CD8-positive, alpha-beta memory T cell (primary cell): ENCODE data around the gene MRPL44. TPM values are rescaled to one million over a fixed set of nuclear protein-coding genes. Genes with fewer than 3 reads are reported as not detected.
A peak's percentile ranks its signal among the peaks of the same experiment; 100 is the strongest.

ENCODE experiments used
- CTCF ChIA-PET: fragments of 350-600 bp; sonication (Branson Sonifier 250); formaldehyde crosslinking; loops from one replicate; lab custom pipeline; 2021; ENCODE audit warnings: antibody characterized with exemption; lab: Charles Lee
- POLR2A ChIA-PET: fragments of 350-600 bp; sonication (Branson Sonifier 250); formaldehyde crosslinking; loops from one replicate; lab custom pipeline; 2021; ENCODE audit warnings: antibody characterized with exemption; lab: Charles Lee
- DNase-seq, 5 donors: peaks; one replicate each; pipeline versions ENCODE4 v3.0.0 to v3.0.0-alpha.2; 2020 to 2022; ENCODE audit warnings: mixed read lengths in 1 of 5
- H3K27ac ChIP-seq: one replicate; pipeline ENCODE4 v1.7.0; 2013; ENCODE audit warnings: low read depth, mild to moderate bottlenecking, low read length, moderate library complexity
- H3K27me3 ChIP-seq: 2 replicates; pipeline ENCODE4 v1.7.0; 2013; ENCODE audit warnings: low read length, mild to moderate bottlenecking; ENCODE audit not compliant: insufficient read depth, poor library complexity, severe bottlenecking
- H3K36me3 ChIP-seq: 2 replicates; pipeline ENCODE4 v1.7.0; 2013; ENCODE audit warnings: mild to moderate bottlenecking, low read length, moderate library complexity; ENCODE audit not compliant: insufficient read depth
- H3K4me1 ChIP-seq: 2 replicates; pipeline ENCODE4 v1.7.0; 2013; ENCODE audit warnings: mild to moderate bottlenecking, low read length, moderate library complexity; ENCODE audit not compliant: insufficient read depth
- H3K4me3 ChIP-seq: 2 replicates; pipeline ENCODE4 v1.7.0; 2013; ENCODE audit warnings: mild to moderate bottlenecking, low read length
- H3K9me3 ChIP-seq: 2 replicates; pipeline ENCODE4 v1.7.0; 2013; ENCODE audit warnings: mild to moderate bottlenecking, low read length
- H3K27ac Mint-ChIP-seq, 8 donors: one replicate each; pipeline ENCODE4 v1.8.0; 2020 to 2021; ENCODE audit warnings: mixed read lengths in 8 of 8, mild to moderate bottlenecking in 6 of 8, inconsistent platforms in 3 of 8, moderate library complexity in 3 of 8
- H3K27me3 Mint-ChIP-seq, 2 donors: one replicate each; pipeline ENCODE4 v1.8.0; 2020 to 2021; ENCODE audit warnings: mixed read lengths in 2 of 2, mild to moderate bottlenecking in 1 of 2, moderate library complexity in 1 of 2
- H3K36me3 Mint-ChIP-seq, 3 donors: one replicate each; pipeline ENCODE4 v1.8.0; 2020 to 2021; ENCODE audit warnings: mixed read lengths in 3 of 3, inconsistent platforms in 1 of 3, mild to moderate bottlenecking in 1 of 3
- H3K4me1 Mint-ChIP-seq, 3 donors: one replicate each; pipeline ENCODE4 v1.8.0; 2020 to 2021; ENCODE audit warnings: mixed read lengths in 3 of 3, inconsistent platforms in 1 of 3, mild to moderate bottlenecking in 1 of 3
- H3K4me3 Mint-ChIP-seq, 7 donors: one replicate each; pipeline ENCODE4 v1.8.0; 2020 to 2021; ENCODE audit warnings: mixed read lengths in 7 of 7, mild to moderate bottlenecking in 6 of 7, moderate library complexity in 4 of 7, inconsistent platforms in 2 of 7
- H3K9me3 Mint-ChIP-seq, 5 donors: one replicate each; pipeline ENCODE4 v1.8.0; 2020 to 2022; ENCODE audit warnings: mixed read lengths in 5 of 5, mild to moderate bottlenecking in 3 of 5, moderate library complexity in 2 of 5, inconsistent platforms in 1 of 5
- polyA plus RNA-seq: library from polyadenylated mRNA; unstranded; fragments of 300-500 nt; fragmentation: Illumina TruSeq; gene quantifications from one replicate; pipeline ENCODE4 v1.2.3, GENCODE V29; 2021
- total RNA-seq, 2 experiments: library from RNA; stranded (reverse); gene quantifications; one replicate each; pipeline ENCODE4 v1.2.3, GENCODE V29; 2021

Gene MRPL44
- total and polyA plus RNA-seq, 3 experiments from 2014 or later = 26.7 to 42.6 (median 42.6) TPM

DNA sequence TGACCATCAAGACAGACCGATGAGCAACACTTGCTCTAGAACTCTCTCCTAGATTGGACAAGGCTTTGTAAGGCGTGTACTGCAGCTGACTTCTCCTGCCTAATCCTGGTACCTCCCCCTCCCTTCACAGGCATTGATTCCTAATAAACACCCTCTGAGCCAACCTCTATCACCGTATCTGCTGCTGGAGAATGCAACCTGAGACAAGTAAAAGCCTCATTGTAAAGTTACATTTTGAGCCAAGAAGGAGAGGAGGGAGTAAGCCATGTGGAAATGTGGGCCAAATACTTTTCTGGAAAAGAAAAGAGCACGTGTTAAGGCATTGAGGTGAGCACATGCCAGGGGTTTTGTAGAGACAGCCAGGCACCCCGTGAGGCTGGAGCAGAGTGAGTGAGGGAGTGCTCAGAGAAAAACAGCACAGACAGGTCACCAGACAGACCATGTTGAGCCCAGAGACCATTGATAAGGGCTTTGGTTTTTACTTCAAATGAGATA is 9.5 kb upstream of the MRPL44 start:
- Mint-ChIP-seq H3K36me3 (peaks cover 0 to 15% (median 3%) of the 10 kb centered on the region in 3 donors), H3K9me3 (no peaks in the 10 kb centered on the region), H3K27me3 (no peaks in the 10 kb centered on the region), H3K27ac (peak overlapping the region in 3 of 8 donors; percentile 34 to 70 (median 53)), H3K4me1 (peaks cover 32 to 61% (median 52%) of the 10 kb centered on the region in 3 donors), H3K4me3 (peak overlapping the region in 2 of 7 donors; percentile 14 to 16)
- Histone ChIP-seq H3K4me3 (no peak overlapping the region), H3K4me1 (peaks cover 30% of the 10 kb centered on the region), H3K9me3 (no peaks in the 10 kb centered on the region), H3K27me3 (no peaks in the 10 kb centered on the region), H3K27ac (no peak overlapping the region), H3K36me3 (no peaks in the 10 kb centered on the region)
- DNase-seq = no peak
- ChIA-PET CTCF (interaction anchor here (1.2 kb wide), 1 partner anchor 187 kb away, joined by 4 read pairs; no protein-coding TSS in a partner anchor), POLR2A (no interaction called here)

DNA sequence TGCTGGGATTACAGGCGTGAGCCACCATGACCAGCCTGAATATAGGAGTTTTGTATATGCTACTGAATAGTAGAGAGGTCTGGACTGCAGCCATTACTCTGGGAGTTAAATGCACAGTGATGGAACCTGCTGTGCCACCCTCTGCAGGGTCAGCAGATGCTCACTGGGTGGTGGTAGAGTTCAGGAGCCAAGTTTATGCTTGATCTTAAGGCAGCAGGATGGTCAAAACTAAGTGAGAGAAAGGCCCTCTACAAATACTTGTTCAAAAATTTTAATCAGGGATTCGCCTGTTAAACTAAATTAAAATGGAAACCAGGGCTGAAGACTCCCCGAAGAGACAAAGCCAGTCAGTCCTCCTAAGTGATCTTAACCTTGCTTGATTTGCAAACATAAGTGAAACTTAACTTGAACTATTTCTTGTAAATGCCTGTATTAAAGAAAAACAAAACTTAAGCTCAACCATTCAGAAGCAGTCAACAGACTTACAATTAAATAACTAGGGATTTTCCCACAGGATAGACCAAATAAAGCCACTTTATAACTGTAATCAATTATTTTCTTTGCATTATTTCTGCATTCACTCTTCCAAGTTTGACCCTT is 7.9 kb upstream of the MRPL44 start:
- Mint-ChIP-seq H3K9me3 (no peaks in the 10 kb centered on the region), H3K36me3 (peaks cover 0 to 7% (median 3%) of the 10 kb centered on the region in 3 donors), H3K4me1 (peaks cover 21 to 46% (median 37%) of the 10 kb centered on the region in 3 donors), H3K4me3 (peak overlapping the region in 2 of 7 donors; percentile 42 to 75), H3K27ac (peak overlapping the region in 2 of 8 donors; percentile 29 to 33), H3K27me3 (no peaks in the 10 kb centered on the region)
- peaks cover 19% of the 10 kb centered on the region for H3K4me1 ChIP-seq
- H3K27me3 ChIP-seq = no peaks in the 10 kb centered on the region
- H3K27ac ChIP-seq = no peak overlapping the region
- H3K9me3 ChIP-seq = no peaks in the 10 kb centered on the region
- no peak for DNase-seq
- no peaks in the 10 kb centered on the region for H3K36me3 ChIP-seq
- ChIA-PET CTCF (interaction anchor here (1.5 kb wide), 1 partner anchor 21 kb away, joined by 7 read pairs; no protein-coding TSS in a partner anchor), POLR2A (no interaction called here)
- no peak overlapping the region for H3K4me3 ChIP-seq

DNA sequence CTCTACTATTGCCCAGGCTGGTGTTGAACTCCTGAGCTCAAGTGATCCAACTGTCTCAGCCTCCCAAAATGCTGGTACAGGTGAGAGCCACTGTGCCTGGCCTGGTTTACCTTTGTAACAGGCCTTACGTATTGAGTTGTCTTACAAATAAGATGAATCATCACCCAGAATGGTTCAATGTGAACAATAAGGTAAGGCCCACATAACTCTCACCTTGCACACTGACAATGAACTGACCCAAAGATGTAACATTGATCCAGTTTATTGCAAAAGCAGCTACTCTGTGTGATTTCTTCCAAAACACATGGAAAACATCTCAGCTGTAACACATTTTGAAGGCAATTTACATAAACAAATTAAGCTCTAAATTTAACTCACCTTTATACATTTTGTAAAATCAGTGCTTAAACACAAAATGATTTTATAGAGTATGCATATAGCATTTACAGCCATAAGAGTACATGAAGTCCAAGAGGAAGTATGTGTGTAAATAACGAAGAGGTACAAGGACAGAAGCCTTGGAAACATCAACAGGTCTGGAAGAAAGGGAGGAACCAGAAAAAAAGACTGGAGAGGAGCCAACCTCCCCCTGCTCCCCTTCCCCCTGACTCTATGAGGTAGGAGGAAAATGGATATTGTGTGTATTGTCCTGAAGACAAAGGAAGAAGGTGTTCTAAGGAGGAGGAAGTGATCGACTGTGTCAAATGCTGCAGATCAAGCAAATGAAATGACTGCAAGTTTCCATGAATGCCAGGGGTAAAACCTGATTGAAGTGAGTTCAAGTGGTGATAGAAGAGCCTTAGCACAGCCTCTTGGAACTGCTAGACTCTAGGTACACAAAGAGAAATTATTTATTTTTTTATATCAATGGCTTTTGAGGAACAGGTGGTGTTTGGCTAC is 6.6 kb upstream of the MRPL44 start:
- no peaks in the 10 kb centered on the region for H3K9me3 ChIP-seq
- peak overlapping the region in 1 of 7 donors; percentile 20 for H3K4me3 Mint-ChIP-seq
- H3K4me3 ChIP-seq = no peak overlapping the region
- H3K9me3 Mint-ChIP-seq = no peaks in the 10 kb centered on the region
- H3K27ac ChIP-seq = no peak overlapping the region
- peaks cover 14% of the 10 kb centered on the region for H3K4me1 ChIP-seq
- peak overlapping the region in 3 of 8 donors; percentile 2 to 84 (median 20) for H3K27ac Mint-ChIP-seq
- no peaks in the 10 kb centered on the region for H3K36me3 ChIP-seq
- CTCF ChIA-PET = interaction anchor here (0.6 to 1.5 kb wide), 3 partner anchors 20 to 190 kb away, joined by 3 to 7 read pairs (median 3); no protein-coding TSS in a partner anchor
- peaks cover 18 to 38% (median 27%) of the 10 kb centered on the region in 3 donors for H3K4me1 Mint-ChIP-seq
- peaks cover 0 to 3% (median 0%) of the 10 kb centered on the region in 3 donors for H3K36me3 Mint-ChIP-seq
- DNase-seq = no peak
- H3K27me3 ChIP-seq = no peaks in the 10 kb centered on the region
- POLR2A ChIA-PET = interaction anchor here (0.7 kb wide), 1 partner anchor 271 kb away, joined by 5 read pairs; no protein-coding TSS in a partner anchor
- H3K27me3 Mint-ChIP-seq = no peaks in the 10 kb centered on the region

DNA sequence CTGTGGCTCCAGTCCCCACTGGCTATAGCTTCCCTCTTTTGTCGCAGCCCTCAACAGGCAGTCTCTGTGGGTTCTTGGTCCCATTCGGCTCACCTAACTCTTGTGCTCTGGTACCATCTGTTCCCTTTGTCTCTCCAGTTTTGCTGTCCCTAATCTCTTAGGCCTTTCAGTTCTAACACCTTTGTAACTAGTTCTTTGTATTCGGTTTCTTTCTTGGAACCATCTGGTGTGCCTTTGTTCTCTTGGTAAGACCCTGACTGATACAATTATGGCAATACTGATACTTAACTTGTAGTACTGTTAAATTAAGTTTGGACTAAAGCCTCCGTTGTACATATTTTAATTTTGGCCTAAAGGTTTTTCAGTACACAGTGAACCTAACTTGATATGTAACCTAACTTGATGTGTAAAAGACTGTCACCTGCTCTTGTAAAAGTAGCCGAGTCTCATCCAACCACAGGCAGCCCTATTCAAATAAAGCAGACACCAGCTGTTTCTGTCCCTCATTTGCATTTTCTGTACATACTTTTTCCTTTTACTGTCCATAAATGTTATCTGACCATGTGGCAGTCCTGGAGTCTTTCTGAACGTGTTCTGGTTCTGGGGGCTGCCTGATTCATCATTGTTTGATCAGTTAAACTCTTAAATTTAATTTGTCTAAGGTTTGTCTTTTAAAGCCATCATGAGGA is 4.8 kb upstream of the MRPL44 start:
- H3K27ac Mint-ChIP-seq = no peak overlapping the region
- peaks cover 15 to 36% (median 24%) of the 10 kb centered on the region in 3 donors for H3K4me1 Mint-ChIP-seq
- POLR2A ChIA-PET = no interaction called here
- Histone ChIP-seq H3K27ac (no peak overlapping the region), H3K27me3 (no peaks in the 10 kb centered on the region), H3K36me3 (no peaks in the 10 kb centered on the region), H3K9me3 (no peaks in the 10 kb centered on the region), H3K4me3 (no peak overlapping the region), H3K4me1 (peaks cover 14% of the 10 kb centered on the region)
- no peak for DNase-seq
- H3K36me3 Mint-ChIP-seq = peaks cover 0 to 3% (median 3%) of the 10 kb centered on the region in 3 donors
- H3K9me3 Mint-ChIP-seq = no peaks in the 10 kb centered on the region
- CTCF ChIA-PET = no interaction called here
- H3K27me3 Mint-ChIP-seq = peaks cover 0 to 6% of the 10 kb centered on the region in 2 donors
- H3K4me3 Mint-ChIP-seq = no peak overlapping the region

DNA sequence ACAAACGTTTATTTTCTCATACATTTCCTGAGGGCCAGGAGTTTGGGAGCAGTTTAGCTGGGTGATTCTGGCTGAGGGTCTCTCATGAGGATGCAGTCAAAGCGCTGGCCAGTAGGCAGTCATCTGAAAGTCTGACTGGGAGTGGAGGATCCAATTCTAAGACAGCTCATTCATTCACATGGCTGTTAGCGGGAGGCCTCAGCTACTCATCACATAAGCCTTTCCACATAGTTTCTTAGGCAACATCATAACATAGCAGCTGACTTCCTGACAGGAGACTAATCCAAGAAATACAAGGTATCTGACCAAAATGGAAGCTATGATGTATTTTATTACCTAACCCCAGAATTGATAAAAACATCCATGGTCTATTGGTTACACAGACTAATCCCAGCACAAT is 2.9 kb upstream of the MRPL44 start:
- no peak overlapping the region for H3K27ac Mint-ChIP-seq
- peaks cover 27 to 44% (median 39%) of the 10 kb centered on the region in 3 donors for H3K4me1 Mint-ChIP-seq
- CTCF ChIA-PET = interaction anchor here (1.0 kb wide), 1 partner anchor 16 kb away, joined by 3 read pairs; no protein-coding TSS in a partner anchor
- Histone ChIP-seq H3K36me3 (no peaks in the 10 kb centered on the region), H3K27ac (no peak overlapping the region), H3K27me3 (no peaks in the 10 kb centered on the region), H3K4me1 (peaks cover 29% of the 10 kb centered on the region), H3K4me3 (no peak overlapping the region), H3K9me3 (no peaks in the 10 kb centered on the region)
- no peaks in the 10 kb centered on the region for H3K9me3 Mint-ChIP-seq
- DNase-seq = no peak
- H3K27me3 Mint-ChIP-seq = peaks cover 0 to 6% of the 10 kb centered on the region in 2 donors
- POLR2A ChIA-PET = interaction anchor here (1.8 kb wide), 1 partner anchor 9 kb away, joined by 6 read pairs; the partner anchor contains the start of gene WDFY1
- peak overlapping the region in 1 of 7 donors; percentile 37 for H3K4me3 Mint-ChIP-seq
- H3K36me3 Mint-ChIP-seq = peaks cover 0 to 9% (median 3%) of the 10 kb centered on the region in 3 donors

DNA sequence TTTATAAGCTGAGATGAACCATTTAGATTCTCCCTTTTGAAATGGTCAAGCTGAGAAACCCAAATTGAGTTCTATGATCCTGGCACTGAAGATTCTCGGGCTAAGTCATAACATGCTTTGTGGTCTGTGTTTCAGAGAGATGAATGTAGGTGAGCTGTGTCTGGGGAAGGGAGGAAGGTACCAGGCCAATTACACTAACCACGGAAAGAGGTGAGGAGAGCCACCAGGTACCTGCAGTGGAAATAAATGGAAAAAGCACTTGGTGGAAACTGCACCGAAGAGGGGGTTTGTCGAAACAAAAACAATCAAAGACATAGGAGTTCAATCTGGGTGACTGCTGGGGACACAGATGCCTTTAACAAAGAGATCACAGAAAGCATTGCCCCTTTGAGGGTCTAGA is 963 bp upstream of the MRPL44 start:
- no peaks in the 10 kb centered on the region for H3K9me3 ChIP-seq
- H3K36me3 ChIP-seq = peaks cover 14% of the 10 kb centered on the region
- no peaks in the 10 kb centered on the region for H3K9me3 Mint-ChIP-seq
- H3K4me3 ChIP-seq = peak overlapping the region; percentile 82
- no peak overlapping the region for H3K27ac ChIP-seq
- DNase-seq = no peak
- H3K4me1 Mint-ChIP-seq = peaks cover 41 to 52% (median 48%) of the 10 kb centered on the region in 3 donors
- H3K27ac Mint-ChIP-seq = peak overlapping the region in 7 of 8 donors; percentile 12 to 97 (median 71)
- POLR2A ChIA-PET = interaction anchor here (1.2 to 1.8 kb wide), 3 partner anchors 11 to 1095 kb away, joined by 4 to 7 read pairs (median 4); partner anchors contain the start of gene WDFY1
- peaks cover 41% of the 10 kb centered on the region for H3K4me1 ChIP-seq
- peaks cover 0 to 28% (median 4%) of the 10 kb centered on the region in 3 donors for H3K36me3 Mint-ChIP-seq
- CTCF ChIA-PET = no interaction called here
- H3K4me3 Mint-ChIP-seq = peak overlapping the region; percentile 51 to 99 (median 59)
- peaks cover 0 to 6% of the 10 kb centered on the region in 2 donors for H3K27me3 Mint-ChIP-seq
- H3K27me3 ChIP-seq = no peaks in the 10 kb centered on the region

DNA sequence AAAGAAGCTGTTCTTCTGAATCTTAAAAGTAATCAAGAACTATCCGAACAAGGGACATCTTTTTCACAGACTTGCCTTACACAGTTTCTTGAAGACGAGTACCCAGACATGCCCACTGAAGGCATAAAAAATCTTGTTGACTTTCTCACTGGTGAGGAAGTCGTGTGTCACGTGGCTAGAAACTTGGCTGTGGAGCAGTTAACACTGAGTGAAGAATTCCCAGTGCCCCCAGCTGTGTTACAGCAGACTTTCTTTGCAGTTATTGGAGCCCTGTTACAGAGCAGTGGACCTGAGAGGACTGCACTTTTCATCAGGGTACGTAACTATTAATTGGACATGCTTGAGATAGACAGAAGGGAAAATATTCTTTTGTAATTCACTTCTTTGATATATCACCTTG is 2.4 kb downstream of the MRPL44 start:
- Histone ChIP-seq H3K4me1 (peaks cover 56% of the 10 kb centered on the region), H3K27me3 (no peaks in the 10 kb centered on the region), H3K36me3 (peaks cover 22% of the 10 kb centered on the region), H3K27ac (no peak overlapping the region), H3K9me3 (no peaks in the 10 kb centered on the region), H3K4me3 (peak overlapping the region; percentile 6)
- H3K27ac Mint-ChIP-seq = peak overlapping the region in 4 of 8 donors; percentile 40 to 76 (median 45)
- ChIA-PET CTCF (interaction anchor here (3.1 kb wide), 1 partner anchor 11 kb away, joined by 22 read pairs; no protein-coding TSS in a partner anchor), POLR2A (interaction anchor here (1.2 kb wide), 1 partner anchor 10 kb away, joined by 3 read pairs; no protein-coding TSS in a partner anchor)
- H3K4me1 Mint-ChIP-seq = peaks cover 58 to 77% (median 70%) of the 10 kb centered on the region in 3 donors
- peaks cover 0 to 6% of the 10 kb centered on the region in 2 donors for H3K27me3 Mint-ChIP-seq
- no peak for DNase-seq
- no peaks in the 10 kb centered on the region for H3K9me3 Mint-ChIP-seq
- peak overlapping the region in 6 of 7 donors; percentile 20 to 77 (median 62) for H3K4me3 Mint-ChIP-seq
- peaks cover 0 to 53% (median 6%) of the 10 kb centered on the region in 3 donors for H3K36me3 Mint-ChIP-seq
